H9 (cell line): Measurements from ENCODE around the gene IGF1R. TPM values are rescaled to one million over a fixed set of nuclear protein-coding genes. Genes with fewer than 3 reads are reported as not detected.

Source experiments
- DNase-seq: peaks from one replicate; pipeline ENCODE4 v3.0.0-alpha.2; 2017
- H2AFZ ChIP-seq: one replicate; pipeline ENCODE4 v1.6.1; 2013; ENCODE audit warnings: mild to moderate bottlenecking, low read length, control low read depth, moderate library complexity
- H2AK5ac ChIP-seq: 2 replicates; pipeline ENCODE4 v1.6.1; 2013; ENCODE audit warnings: low read length, control low read depth, mixed read lengths; ENCODE audit not compliant: insufficient read length
- H2BK120ac ChIP-seq: one replicate; pipeline ENCODE4 v1.6.1; 2013; ENCODE audit warnings: low read depth, mild to moderate bottlenecking, low read length, control low read depth, inconsistent platforms; ENCODE audit not compliant: poor library complexity, severe bottlenecking
- H2BK12ac ChIP-seq: 2 replicates; pipeline ENCODE4 v1.6.1; 2013; ENCODE audit warnings: low read length, control low read depth, mixed read lengths, low read depth; ENCODE audit not compliant: insufficient read length
- H2BK15ac ChIP-seq: 2 replicates; pipeline ENCODE4 v1.6.1; 2013; ENCODE audit warnings: low read depth, low read length, control low read depth
- H2BK20ac ChIP-seq: one replicate; pipeline ENCODE4 v1.6.1; 2013; ENCODE audit warnings: low read depth, mild to moderate bottlenecking, low read length, control low read depth, inconsistent platforms; ENCODE audit not compliant: poor library complexity, severe bottlenecking
- H2BK5ac ChIP-seq: 2 replicates; pipeline ENCODE4 v1.6.1; 2013; ENCODE audit warnings: low read length, control low read depth, mixed read lengths; ENCODE audit not compliant: insufficient read length
- H3K14ac ChIP-seq: 2 replicates; pipeline ENCODE4 v1.6.1; 2013; ENCODE audit warnings: low read length, control low read depth; ENCODE audit not compliant: insufficient read depth
- H3K18ac ChIP-seq: 2 replicates; pipeline ENCODE4 v1.6.1; 2013; ENCODE audit warnings: low read depth, mild to moderate bottlenecking, mixed read lengths, low read length, control low read depth; ENCODE audit not compliant: insufficient read length
- H3K23ac ChIP-seq: 2 replicates; pipeline ENCODE4 v1.6.1; 2013; ENCODE audit warnings: low read length, control low read depth, mixed read lengths, low read depth; ENCODE audit not compliant: insufficient read length
- H3K23me2 ChIP-seq: 2 replicates; pipeline ENCODE4 v1.6.1; 2013; ENCODE audit warnings: low read depth, mild to moderate bottlenecking, mixed read lengths, low read length, control low read depth; ENCODE audit not compliant: insufficient read length, poor library complexity, severe bottlenecking
- H3K27ac ChIP-seq: 2 replicates; pipeline ENCODE4 v1.5.1; 2013; ENCODE audit warnings: low read length, control low read depth, mixed read lengths, low read depth; ENCODE audit not compliant: insufficient read length
- H3K27me3 ChIP-seq: 2 replicates; pipeline ENCODE4 v1.6.1; 2013; ENCODE audit warnings: low read length, control low read depth, inconsistent platforms; ENCODE audit not compliant: insufficient read depth
- H3K4ac ChIP-seq: 2 replicates; pipeline ENCODE4 v1.6.1; 2013; ENCODE audit warnings: low read depth, mild to moderate bottlenecking, control low read depth, inconsistent platforms, low read length, moderate library complexity
- H3K4me1 ChIP-seq: 2 replicates; pipeline ENCODE4 v1.6.1; 2013; ENCODE audit warnings: low read length, control low read depth, inconsistent platforms; ENCODE audit not compliant: insufficient read depth
- H3K4me2 ChIP-seq: 2 replicates; pipeline ENCODE4 v1.6.1; 2013; ENCODE audit warnings: low read length, control low read depth, mixed read lengths; ENCODE audit not compliant: insufficient read length, insufficient read depth
- H3K56ac ChIP-seq: 2 replicates; pipeline ENCODE4 v1.6.1; 2013; ENCODE audit warnings: low read depth, mild to moderate bottlenecking, mixed read lengths, low read length, control low read depth; ENCODE audit not compliant: insufficient read length
- H3K79me1 ChIP-seq: 2 replicates; pipeline ENCODE4 v1.6.1; 2013; ENCODE audit warnings: low read depth, mild to moderate bottlenecking, moderate library complexity, low read length, control low read depth, inconsistent platforms; ENCODE audit not compliant: insufficient read depth, poor library complexity, severe bottlenecking
- H3K79me2 ChIP-seq: 2 replicates; pipeline ENCODE4 v1.6.1; 2013; ENCODE audit warnings: low read length, control low read depth, inconsistent platforms; ENCODE audit not compliant: insufficient read depth
- H3K9ac ChIP-seq: 2 replicates; pipeline ENCODE4 v1.6.1; 2013; ENCODE audit warnings: low read length, control low read depth, mixed read lengths; ENCODE audit not compliant: insufficient read length; ENCODE audit errors: extremely low read depth
- H3K9me3 ChIP-seq: one replicate; pipeline ENCODE4 v1.6.1; 2013; ENCODE audit warnings: low read depth, low read length, inconsistent platforms; ENCODE audit not compliant: control insufficient read depth
- H3T11ph ChIP-seq: one replicate; pipeline ENCODE4 v1.6.1; 2013; ENCODE audit warnings: mild to moderate bottlenecking, low read length, control low read depth, inconsistent platforms
- H4K20me1 ChIP-seq: one replicate; pipeline ENCODE4 v1.6.1; 2013; ENCODE audit not compliant: control insufficient read depth, insufficient read length, insufficient read depth
- H4K5ac ChIP-seq: 2 replicates; pipeline ENCODE4 v1.6.1; 2013; ENCODE audit warnings: low read depth, mild to moderate bottlenecking, mixed read lengths, low read length, control low read depth; ENCODE audit not compliant: insufficient read length
- H4K8ac ChIP-seq: replicated peaks from 2 replicates; pipeline ENCODE4 v1.6.1; 2013; ENCODE audit warnings: low read length, control low read depth, mixed read lengths, low read depth; ENCODE audit not compliant: insufficient read length
- H4K91ac ChIP-seq: 2 replicates; pipeline ENCODE4 v1.6.1; 2013; ENCODE audit warnings: low read depth, mild to moderate bottlenecking, moderate library complexity, mixed read lengths, low read length, control low read depth; ENCODE audit not compliant: insufficient read length
- H3K27ac Mint-ChIP-seq, 3 experiments: 2 replicates in 2 of 3; 3 replicates in 1 of 3; pipeline ENCODE4 v1.8.0; 2020 to 2021; ENCODE audit warnings: mixed read lengths in 3 of 3, mild to moderate bottlenecking in 1 of 3, moderate library complexity in 1 of 3
- H3K27me3 Mint-ChIP-seq: 2 replicates; pipeline ENCODE4 v1.8.0; 2021; ENCODE audit warnings: low read depth, mild to moderate bottlenecking, moderate library complexity, mixed read lengths
- H3K36me3 Mint-ChIP-seq, 3 experiments: 2 replicates in 2 of 3; 3 replicates in 1 of 3; pipeline ENCODE4 v1.8.0; 2020 to 2021; ENCODE audit warnings: low read depth in 3 of 3, mixed read lengths in 3 of 3; ENCODE audit not compliant: insufficient read depth in 1 of 3
- H3K4me1 Mint-ChIP-seq, 2 experiments: 2 replicates each; pipeline ENCODE4 v1.8.0; 2020; ENCODE audit warnings: mixed read lengths in 2 of 2
- H3K4me3 Mint-ChIP-seq, 2 experiments: 2 replicates in 1 of 2; 3 replicates in 1 of 2; pipeline ENCODE4 v1.8.0; 2020 to 2021; ENCODE audit warnings: mild to moderate bottlenecking in 2 of 2, mixed read lengths in 2 of 2, moderate library complexity in 1 of 2
- H3K9me3 Mint-ChIP-seq, 2 experiments: 2 replicates in 1 of 2; 3 replicates in 1 of 2; pipeline ENCODE4 v1.8.0; 2020; ENCODE audit warnings: mild to moderate bottlenecking in 2 of 2, mixed read lengths in 2 of 2, moderate library complexity in 1 of 2
- CTCF ChIP-seq: fragments of 200-600 bp; sonication (generic); conservative IDR thresholded peaks from 3 replicates; pipeline ENCODE4 v1.8.0; 2021; ENCODE audit warnings: antibody characterized with exemption, mild to moderate bottlenecking
- WGBS: extraction: QIAGEN DNeasy Blood & Tissue Kit; methylation state at CpG from one replicate; pipeline ENCODE4 v1.1.7; 2013; ENCODE audit warnings: missing lambda C conversion rate, low lambda C conversion rate, mixed read lengths; ENCODE audit not compliant: insufficient read length; ENCODE audit errors: extremely low coverage; 5-methylcytosine and 5-hydroxymethylcytosine counted together
- total RNA-seq: library from RNA; stranded (reverse); gene quantifications from 2 replicates; pipeline ENCODE4 v1.2.1, GENCODE V29; 2021

IGF1R gene
- total RNA-seq, 1 experiment from 2014 or later: 70.0 TPM

GRCh38 chr15:98728082-98728810, 79.9 kb downstream of the IGF1R start:
- Histone ChIP-seq H3K79me2 (peaks cover 63% of the 10 kb centered on the region; the same call in 1 of the 2 replicates), H2BK12ac (no peak overlapping the region), H4K5ac (no peak overlapping the region), H3K4ac (no peak overlapping the region), H2BK20ac (no peak overlapping the region), H2AFZ (no peak overlapping the region), H3K23me2 (no peaks in the 10 kb centered on the region), H4K8ac (no peak overlapping the region), H2BK15ac (no peak overlapping the region), H3K56ac (no peak overlapping the region), H2AK5ac (no peak overlapping the region), H3K9me3 (no peaks in the 10 kb centered on the region), H3K14ac (no peak overlapping the region), H3K79me1 (peaks cover 14% of the 10 kb centered on the region), H3K23ac (no peak overlapping the region), H4K20me1 (no peaks in the 10 kb centered on the region), H3T11ph (no peak overlapping the region), H3K9ac (no peak overlapping the region), H2BK120ac (no peak overlapping the region), H3K27me3 (no peaks in the 10 kb centered on the region), H2BK5ac (no peak overlapping the region), H3K18ac (no peak overlapping the region), H3K4me2 (no peak overlapping the region), H3K27ac (no peak overlapping the region), H4K91ac (no peak overlapping the region), H3K4me1 (peaks cover 22% of the 10 kb centered on the region; the same call in 1 of the 2 replicates)
- TF ChIP-seq CTCF: no peak
- no CpG with 5 or more reads among the region's 13 CpGs for WGBS
- no peaks in the 10 kb centered on the region for H3K9me3 Mint-ChIP-seq
- H3K4me1 Mint-ChIP-seq: peaks cover 46 to 50% of the 10 kb centered on the region in 2 experiments
- H3K27ac Mint-ChIP-seq: peak overlapping the region; percentile 73 to 92 (median 78); a peak in 5 of 7 replicates
- peaks cover 3 to 5% (median 4%) of the 10 kb centered on the region in 3 experiments; a peak in 3 of 7 replicates for H3K36me3 Mint-ChIP-seq
- no peaks in the 10 kb centered on the region for H3K27me3 Mint-ChIP-seq
- no peak overlapping the region for H3K4me3 Mint-ChIP-seq
- DNase-seq: no peak
